IMR-90 (cell line): ENCODE data around the gene KLK6. TPM values are rescaled to one million over a fixed set of nuclear protein-coding genes. Genes with fewer than 3 reads are reported as not detected.

ENCODE experiments used
- ATAC-seq: fragments of 200-7000 bp; cut with Tn5 transposase; 2 replicates; pipeline ENCODE4 v1.9.1; 2020; ENCODE audit warnings: low read depth, mild to moderate bottlenecking, moderate library complexity
- BruUV-seq: library from RNA; stranded (reverse); fragments of 400-500 nt; replicated peaks from 2 replicates; lab custom pipeline; 2021; lab: Mats Ljungman, UMichigan
- CTCF ChIA-PET: fragments of 300-600 bp; formaldehyde crosslinking; extraction: SDS; loops from one replicate; lab custom pipeline; 2021; ENCODE audit warnings: antibody characterized with exemption; lab: Yijun Ruan, JAX
- POLR2A ChIA-PET: fragments of 300-600 bp; sonication (Branson Sonifier 250); formaldehyde crosslinking; loops from one replicate; lab custom pipeline; 2022; ENCODE audit warnings: antibody characterized with exemption; ENCODE audit not compliant: unreplicated experiment; lab: Charles Lee
- DNase-seq: peaks from one replicate; pipeline ENCODE4 v3.0.0; 2013
- H2AFZ ChIP-seq: replicated peaks from 2 replicates; pipeline ENCODE3; 2013; ENCODE audit warnings: low read length, mild to moderate bottlenecking; ENCODE audit not compliant: poor library complexity
- H2AK5ac ChIP-seq: 2 replicates; pipeline ENCODE4 v1.6.1; 2013; ENCODE audit warnings: low read depth, low read length, inconsistent platforms
- H2AK9ac ChIP-seq: replicated peaks from 2 replicates; pipeline ENCODE3; 2013; ENCODE audit warnings: mild to moderate bottlenecking, low read depth, low read length, moderate library complexity; ENCODE audit not compliant: poor library complexity
- H2BK120ac ChIP-seq: 2 replicates; pipeline ENCODE4 v1.6.1; 2013; ENCODE audit warnings: low read depth, low read length, inconsistent platforms
- H2BK15ac ChIP-seq: 3 replicates; pipeline ENCODE4 v1.6.1; 2013; ENCODE audit warnings: low read depth, low read length, inconsistent platforms
- H2BK20ac ChIP-seq: 2 replicates; pipeline ENCODE4 v1.6.1; 2013; ENCODE audit warnings: low read depth, mild to moderate bottlenecking, inconsistent platforms, low read length, moderate library complexity
- H2BK5ac ChIP-seq: 2 replicates; pipeline ENCODE4 v1.6.1; 2013; ENCODE audit warnings: mild to moderate bottlenecking, low read depth, low read length, inconsistent platforms; ENCODE audit not compliant: poor library complexity, severe bottlenecking
- H3K14ac ChIP-seq: replicated peaks from 2 replicates; pipeline ENCODE4 v1.6.1; 2013; ENCODE audit warnings: low read depth, low read length, inconsistent platforms
- H3K18ac ChIP-seq: 2 replicates; pipeline ENCODE4 v1.6.1; 2013; ENCODE audit warnings: low read depth, low read length, control low read depth
- H3K23ac ChIP-seq: 2 replicates; pipeline ENCODE4 v1.6.1; 2013; ENCODE audit warnings: low read depth, low read length, inconsistent platforms
- H3K27ac ChIP-seq: 2 replicates; pipeline ENCODE4 v1.5.1; 2013; ENCODE audit warnings: mild to moderate bottlenecking, control low read depth, low read length; ENCODE audit not compliant: insufficient read depth
- H3K27me3 ChIP-seq: 2 replicates; pipeline ENCODE4 v1.6.1; 2013; ENCODE audit warnings: low read length; ENCODE audit not compliant: control insufficient read depth, insufficient read depth
- H3K36me3 ChIP-seq: 2 replicates; pipeline ENCODE4 v1.6.1; 2013; ENCODE audit warnings: low read length, mixed read lengths; ENCODE audit not compliant: control insufficient read depth, insufficient read depth
- H3K4ac ChIP-seq: 2 replicates; pipeline ENCODE4 v1.6.1; 2013; ENCODE audit warnings: low read depth, low read length, inconsistent platforms
- H3K4me1 ChIP-seq: 2 replicates; pipeline ENCODE4 v1.6.1; 2013; ENCODE audit warnings: low read length, mixed read lengths; ENCODE audit not compliant: control insufficient read depth, insufficient read depth
- H3K4me2 ChIP-seq: 2 replicates; pipeline ENCODE4 v1.6.1; 2013; ENCODE audit warnings: low read depth, mild to moderate bottlenecking, control low read depth, low read length, moderate library complexity
- H3K4me3 ChIP-seq: 2 replicates; pipeline ENCODE4 v1.5.1; 2013; ENCODE audit warnings: low read depth, mild to moderate bottlenecking, control low read depth, low read length, moderate library complexity; ENCODE audit not compliant: insufficient read depth
- H3K56ac ChIP-seq: 2 replicates; pipeline ENCODE4 v1.6.1; 2013; ENCODE audit warnings: low read length, inconsistent platforms; ENCODE audit not compliant: insufficient read depth; ENCODE audit errors: extremely low read depth
- H3K79me1 ChIP-seq, 2 experiments: 2 replicates each; pipeline ENCODE4 v1.6.1; 2013; ENCODE audit warnings: low read length in 2 of 2, inconsistent platforms in 1 of 2, low read depth in 1 of 2
- H3K9ac ChIP-seq: 2 replicates; pipeline ENCODE4 v1.6.1; 2013; ENCODE audit warnings: low read depth, low read length, control low read depth
- H3K9me1 ChIP-seq: 2 replicates; pipeline ENCODE4 v1.6.1; 2013; ENCODE audit warnings: low read length, inconsistent platforms; ENCODE audit not compliant: insufficient read depth
- H3K9me3 ChIP-seq: 2 replicates; pipeline ENCODE4 v1.6.1; 2013; ENCODE audit warnings: low read length; ENCODE audit not compliant: control insufficient read depth, insufficient read depth
- H4K20me1 ChIP-seq: 2 replicates; pipeline ENCODE4 v1.6.1; 2013; ENCODE audit warnings: low read length, inconsistent platforms; ENCODE audit not compliant: insufficient read depth
- H4K5ac ChIP-seq: 2 replicates; pipeline ENCODE4 v1.6.1; 2013; ENCODE audit warnings: mild to moderate bottlenecking, low read depth, low read length, control low read depth
- H4K8ac ChIP-seq, 2 experiments: 2 replicates each; pipeline ENCODE4 v1.6.1; 2013; ENCODE audit warnings: low read depth in 2 of 2, low read length in 2 of 2, control low read depth in 1 of 2, inconsistent platforms in 1 of 2
- H4K91ac ChIP-seq: 2 replicates; pipeline ENCODE4 v1.6.1; 2013; ENCODE audit warnings: low read depth, low read length, inconsistent platforms; ENCODE audit not compliant: insufficient read depth
- BHLHE40 ChIP-seq: fragments of 150-350 bp; IDR thresholded peaks from 2 replicates; pipeline ENCODE4 v1.6.1; 2016; ENCODE audit warnings: mild to moderate bottlenecking, low read depth, low read length
- CEBPB ChIP-seq: IDR thresholded peaks from 2 replicates; pipeline ENCODE4 v1.6.1; 2012; ENCODE audit warnings: low read depth, low read length, improper control_type of control experiment
- CHD1 ChIP-seq: IDR thresholded peaks from 2 replicates; pipeline ENCODE4 v1.6.1; 2012; ENCODE audit warnings: low read depth, low read length, improper control_type of control experiment
- FOS ChIP-seq: fragments of 150-350 bp; IDR thresholded peaks from 2 replicates; pipeline ENCODE4 v1.6.1; 2016; ENCODE audit warnings: low read depth, low read length
- MAFK ChIP-seq: IDR thresholded peaks from 2 replicates; pipeline ENCODE4 v1.6.1; 2012; ENCODE audit warnings: low read depth, low read length, improper control_type of control experiment
- MAZ ChIP-seq: IDR thresholded peaks from 2 replicates; pipeline ENCODE4 v1.6.1; 2012; ENCODE audit warnings: low read depth, mild to moderate bottlenecking, low read length, improper control_type of control experiment, moderate library complexity, borderline replicate concordance
- MXI1 ChIP-seq: IDR thresholded peaks from 2 replicates; pipeline ENCODE4 v1.6.1; 2012; ENCODE audit warnings: low read depth, mild to moderate bottlenecking, low read length, moderate library complexity, borderline replicate concordance
- NFE2L2 ChIP-seq: fragments of 150-350 bp; IDR thresholded peaks from 2 replicates; pipeline ENCODE4 v1.6.1; 2016; ENCODE audit warnings: low read depth, mild to moderate bottlenecking, low read length
- POLR2A ChIP-seq: IDR thresholded peaks from 2 replicates; pipeline ENCODE4 v1.6.1; 2012; ENCODE audit warnings: mild to moderate bottlenecking, low read depth, low read length
- RAD21 ChIP-seq: IDR thresholded peaks from 2 replicates; pipeline ENCODE4 v1.6.1; 2012; ENCODE audit warnings: low read length, improper control_type of control experiment
- RCOR1 ChIP-seq: IDR thresholded peaks from 2 replicates; pipeline ENCODE4 v1.6.1; 2012; ENCODE audit warnings: mild to moderate bottlenecking, low read length, improper control_type of control experiment; ENCODE audit not compliant: insufficient replicate concordance
- RFX5 ChIP-seq: IDR thresholded peaks from 2 replicates; pipeline ENCODE4 v1.8.0; 2012; ENCODE audit warnings: low read depth, mild to moderate bottlenecking, low read length, moderate library complexity
- SMC3 ChIP-seq: fragments of 150-350 bp; IDR thresholded peaks from 2 replicates; pipeline ENCODE4 v1.6.1; 2016; ENCODE audit warnings: low read depth, mild to moderate bottlenecking, antibody characterized with exemption, low read length, moderate library complexity
- WGBS, 2 experiments: methylation state at CpG; one replicate each; pipeline versions ENCODE4 v1.1.5 to v1.1.7; 2013; ENCODE audit warnings: missing lambda C conversion rate in 2 of 2; ENCODE audit not compliant: insufficient read length in 1 of 2; ENCODE audit errors: extremely low coverage in 2 of 2; 5-methylcytosine and 5-hydroxymethylcytosine counted together
- dilution Hi-C: fragments of 300-500 bp; cut with HindIII; formaldehyde crosslinking; loops from one replicate; pipeline ENCODE4 v1.14.3; 2018; ENCODE audit warnings: low sequenced_read_pairs; ENCODE audit not compliant: unreplicated experiment
- in situ Hi-C: fragments of 300-500 bp; cut with MboI; formaldehyde crosslinking; loops from 3 replicates; pipeline ENCODE4 v1.14.3; 2019; ENCODE audit warnings: low sequenced_read_pairs, inconsistent platforms, mixed read lengths
- intact Hi-C: fragments of 100-400 bp; cut with micrococcal nuclease; formaldehyde crosslinking; loops from 2 replicates; pipeline ENCODE4 v1.10.0; 2022
- polyA plus RNA-seq, 3 experiments: library from polyadenylated mRNA; depleted of rRNA; stranded (reverse); fragments of >200 nt; gene quantifications; 2 replicates each; pipeline ENCODE4 v1.2.3, GENCODE V29; 2012; ENCODE audit warnings: low replicate concordance in 1 of 3
- total RNA-seq: library from RNA; depleted of rRNA; stranded (reverse); fragments of >200 nt; gene quantifications from 2 replicates; pipeline ENCODE4 v1.2.3, GENCODE V29; 2012
- TF ChIP-seq, protein P1 (sequence below): fragments of 150-350 bp; IDR thresholded peaks from 2 replicates; pipeline ENCODE4 v1.6.1; 2017; ENCODE audit warnings: mild to moderate bottlenecking, antibody characterized with exemption, low read length, low read depth
- TF ChIP-seq, protein P2 (sequence below): fragments of 150-350 bp; IDR thresholded peaks from 2 replicates; pipeline ENCODE4 v1.6.1; 2016; ENCODE audit warnings: low read depth, mild to moderate bottlenecking, low read length, moderate library complexity, borderline replicate concordance
- TF ChIP-seq, protein P3 (sequence below): conservative IDR thresholded peaks from 2 replicates; pipeline ENCODE4 v1.5.1; 2012; ENCODE audit warnings: mild to moderate bottlenecking, low read depth, low read length, improper control_type of control experiment

The KLK6 gene
- total and polyA plus RNA-seq, 2 of the 4 experiments (the other 2 are of a cell fraction), result not detected

DNA sequence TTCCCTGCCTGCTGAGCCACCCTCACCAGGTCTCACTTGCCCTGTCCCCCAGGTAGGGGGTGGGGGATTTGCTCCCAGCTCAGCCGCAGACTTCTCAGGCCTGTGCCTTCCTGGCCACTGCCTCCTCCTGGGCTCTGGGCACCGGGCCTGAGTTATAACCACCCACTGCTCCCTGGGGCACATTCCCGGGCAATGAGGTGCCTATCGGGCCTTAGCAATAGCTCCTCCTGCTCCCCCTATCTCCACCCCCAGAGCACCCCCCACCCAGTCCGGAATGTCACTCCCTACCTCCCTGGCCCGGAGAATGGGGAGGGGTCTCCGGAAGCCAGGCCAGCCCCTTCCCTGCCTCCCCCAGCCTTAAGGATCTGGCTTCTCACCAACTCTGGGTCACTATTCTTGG, 16.5 kb downstream of the KLK6 start, which contains the start of gene KLK5:
Gene KLK5 (minus strand): TSS at position 129 of the 400 bp plus-strand sequence. CDS start 381 bp downstream, outside the sequence.
- Histone ChIP-seq H3K36me3 (no peaks in the 10 kb centered on the region), H3K9me3 (peaks cover 16% of the 10 kb centered on the region; the same call in 1 of the 2 replicates), H4K5ac (no peak within 1 kb of the TSS), H3K27me3 (no peaks in the 10 kb centered on the region), H3K9ac (no peak within 1 kb of the TSS), H2BK5ac (no peak within 1 kb of the TSS), H2BK120ac (no peak within 1 kb of the TSS), H3K4me2 (no peak within 1 kb of the TSS), H3K4me3 (no peak within 1 kb of the TSS), H4K20me1 (no peaks in the 10 kb centered on the region), H3K18ac (no peak within 1 kb of the TSS), H3K4ac (no peak within 1 kb of the TSS), H2AFZ (no peak within 1 kb of the TSS), H2BK20ac (no peak within 1 kb of the TSS), H3K14ac (no peak within 1 kb of the TSS), H3K56ac (no peak within 1 kb of the TSS), H3K4me1 (no peaks in the 10 kb centered on the region), H2AK9ac (no peak within 1 kb of the TSS), H3K9me1 (no peaks in the 10 kb centered on the region), H3K23ac (no peak within 1 kb of the TSS), H4K8ac (no peak within 1 kb of the TSS), H2AK5ac (no peak within 1 kb of the TSS), H3K79me1 (no peaks in the 10 kb centered on the region), H2BK15ac (no peak within 1 kb of the TSS), H4K91ac (no peak within 1 kb of the TSS), H3K27ac (no peak within 1 kb of the TSS)
- ATAC-seq (no peak), DNase-seq (no peak)
- TF ChIP-seq SMC3 (no peak), CHD1 (no peak), MAZ (no peak), NFE2L2 (no peak), CEBPB (no peak), MXI1 (no peak), RFX5 (no peak), FOS (no peak), BHLHE40 (no peak), RCOR1 (no peak), RAD21 (no peak), MAFK (no peak), POLR2A (no peak)
- TF ChIP-seq, protein P1, sequence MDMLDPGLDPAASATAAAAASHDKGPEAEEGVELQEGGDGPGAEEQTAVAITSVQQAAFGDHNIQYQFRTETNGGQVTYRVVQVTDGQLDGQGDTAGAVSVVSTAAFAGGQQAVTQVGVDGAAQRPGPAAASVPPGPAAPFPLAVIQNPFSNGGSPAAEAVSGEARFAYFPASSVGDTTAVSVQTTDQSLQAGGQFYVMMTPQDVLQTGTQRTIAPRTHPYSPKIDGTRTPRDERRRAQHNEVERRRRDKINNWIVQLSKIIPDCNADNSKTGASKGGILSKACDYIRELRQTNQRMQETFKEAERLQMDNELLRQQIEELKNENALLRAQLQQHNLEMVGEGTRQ, result no peak
- TF ChIP-seq, protein P2, sequence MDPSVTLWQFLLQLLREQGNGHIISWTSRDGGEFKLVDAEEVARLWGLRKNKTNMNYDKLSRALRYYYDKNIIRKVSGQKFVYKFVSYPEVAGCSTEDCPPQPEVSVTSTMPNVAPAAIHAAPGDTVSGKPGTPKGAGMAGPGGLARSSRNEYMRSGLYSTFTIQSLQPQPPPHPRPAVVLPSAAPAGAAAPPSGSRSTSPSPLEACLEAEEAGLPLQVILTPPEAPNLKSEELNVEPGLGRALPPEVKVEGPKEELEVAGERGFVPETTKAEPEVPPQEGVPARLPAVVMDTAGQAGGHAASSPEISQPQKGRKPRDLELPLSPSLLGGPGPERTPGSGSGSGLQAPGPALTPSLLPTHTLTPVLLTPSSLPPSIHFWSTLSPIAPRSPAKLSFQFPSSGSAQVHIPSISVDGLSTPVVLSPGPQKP, result no peak
- TF ChIP-seq, protein P3, sequence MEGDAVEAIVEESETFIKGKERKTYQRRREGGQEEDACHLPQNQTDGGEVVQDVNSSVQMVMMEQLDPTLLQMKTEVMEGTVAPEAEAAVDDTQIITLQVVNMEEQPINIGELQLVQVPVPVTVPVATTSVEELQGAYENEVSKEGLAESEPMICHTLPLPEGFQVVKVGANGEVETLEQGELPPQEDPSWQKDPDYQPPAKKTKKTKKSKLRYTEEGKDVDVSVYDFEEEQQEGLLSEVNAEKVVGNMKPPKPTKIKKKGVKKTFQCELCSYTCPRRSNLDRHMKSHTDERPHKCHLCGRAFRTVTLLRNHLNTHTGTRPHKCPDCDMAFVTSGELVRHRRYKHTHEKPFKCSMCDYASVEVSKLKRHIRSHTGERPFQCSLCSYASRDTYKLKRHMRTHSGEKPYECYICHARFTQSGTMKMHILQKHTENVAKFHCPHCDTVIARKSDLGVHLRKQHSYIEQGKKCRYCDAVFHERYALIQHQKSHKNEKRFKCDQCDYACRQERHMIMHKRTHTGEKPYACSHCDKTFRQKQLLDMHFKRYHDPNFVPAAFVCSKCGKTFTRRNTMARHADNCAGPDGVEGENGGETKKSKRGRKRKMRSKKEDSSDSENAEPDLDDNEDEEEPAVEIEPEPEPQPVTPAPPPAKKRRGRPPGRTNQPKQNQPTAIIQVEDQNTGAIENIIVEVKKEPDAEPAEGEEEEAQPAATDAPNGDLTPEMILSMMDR, result no peak
- POLR2A ChIA-PET, result no interaction called here
- CTCF ChIA-PET, result no interaction called here
- WGBS, 2 experiments, result 15% methylated on average over 5 of the region's 7 CpGs; no CpG with 5 or more reads in 1 of the 2 experiments
- BruUV-seq, result no TSS peak
- dilution Hi-C loops (no loop called here), in situ Hi-C loops (no loop called here), intact Hi-C loops (no loop called here)
